ENCODE results near the gene SDK2. TPM values are rescaled to one million over a fixed set of nuclear protein-coding genes. Genes with fewer than 3 reads are reported as not detected.
A peak's percentile ranks its signal among the peaks of the same experiment; 100 is the strongest.

SDK2 gene
- total RNA-seq, 1 donor: under 0.01 TPM

- peaks cover 62% of the 10 kb centered on the region for H3K4me1 ChIP-seq (ENCODE audit: insufficient read depth, low read length)
- peak overlapping the region; percentile 98 for H3K4me2 ChIP-seq (ENCODE audit: insufficient read depth, low read length)
- H2AFZ ChIP-seq (ENCODE audit: low read length): no peak overlapping the region
- H3K36me3 ChIP-seq (ENCODE audit: insufficient read depth, low read length): no peaks in the 10 kb centered on the region
- peaks cover 79% of the 10 kb centered on the region for H3K79me2 ChIP-seq (ENCODE audit: insufficient read depth, low read length)
- no peaks in the 10 kb centered on the region for H3K27me3 ChIP-seq (ENCODE audit: insufficient read depth, low read length)
- H4K20me1 ChIP-seq (ENCODE audit: insufficient read depth, low read length): peaks cover 25% of the 10 kb centered on the region
- no peaks in the 10 kb centered on the region for H3K9me3 ChIP-seq (ENCODE audit: low read depth, low read length)
- no peak for DNase-seq (ENCODE audit: insufficient read length, low spot score, missing footprints)
- peak overlapping the region; percentile 69 for H3K4me3 ChIP-seq (ENCODE audit: insufficient read depth, low read length)
- H3K27ac ChIP-seq (ENCODE audit: low read depth, low read length): peak overlapping the region; percentile 94
- TF ChIP-seq, protein P1, sequence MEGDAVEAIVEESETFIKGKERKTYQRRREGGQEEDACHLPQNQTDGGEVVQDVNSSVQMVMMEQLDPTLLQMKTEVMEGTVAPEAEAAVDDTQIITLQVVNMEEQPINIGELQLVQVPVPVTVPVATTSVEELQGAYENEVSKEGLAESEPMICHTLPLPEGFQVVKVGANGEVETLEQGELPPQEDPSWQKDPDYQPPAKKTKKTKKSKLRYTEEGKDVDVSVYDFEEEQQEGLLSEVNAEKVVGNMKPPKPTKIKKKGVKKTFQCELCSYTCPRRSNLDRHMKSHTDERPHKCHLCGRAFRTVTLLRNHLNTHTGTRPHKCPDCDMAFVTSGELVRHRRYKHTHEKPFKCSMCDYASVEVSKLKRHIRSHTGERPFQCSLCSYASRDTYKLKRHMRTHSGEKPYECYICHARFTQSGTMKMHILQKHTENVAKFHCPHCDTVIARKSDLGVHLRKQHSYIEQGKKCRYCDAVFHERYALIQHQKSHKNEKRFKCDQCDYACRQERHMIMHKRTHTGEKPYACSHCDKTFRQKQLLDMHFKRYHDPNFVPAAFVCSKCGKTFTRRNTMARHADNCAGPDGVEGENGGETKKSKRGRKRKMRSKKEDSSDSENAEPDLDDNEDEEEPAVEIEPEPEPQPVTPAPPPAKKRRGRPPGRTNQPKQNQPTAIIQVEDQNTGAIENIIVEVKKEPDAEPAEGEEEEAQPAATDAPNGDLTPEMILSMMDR (IDR thresholded peaks at IDR 0.05; ENCODE audit: extremely low read depth, low read depth, low read length): no peak
Observed at GRCh38 chr17:73304438-73304837, 339.8 kb downstream of the SDK2 start.

- Histone ChIP-seq H3K27ac (ENCODE audit: low read depth, low read length) (no peak overlapping the region), H3K4me3 (ENCODE audit: insufficient read depth, low read length) (no peak overlapping the region), H3K79me2 (ENCODE audit: insufficient read depth, low read length) (peaks cover 78% of the 10 kb centered on the region), H2AFZ (ENCODE audit: low read length) (no peak overlapping the region), H4K20me1 (ENCODE audit: insufficient read depth, low read length) (peaks cover 29% of the 10 kb centered on the region), H3K27me3 (ENCODE audit: insufficient read depth, low read length) (no peaks in the 10 kb centered on the region), H3K9me3 (ENCODE audit: low read depth, low read length) (no peaks in the 10 kb centered on the region), H3K36me3 (ENCODE audit: insufficient read depth, low read length) (no peaks in the 10 kb centered on the region), H3K4me1 (ENCODE audit: insufficient read depth, low read length) (peaks cover 49% of the 10 kb centered on the region), H3K4me2 (ENCODE audit: insufficient read depth, low read length) (no peak overlapping the region)
- no peak for DNase-seq (ENCODE audit: insufficient read length, low spot score, missing footprints)
- TF ChIP-seq, protein P1 (IDR thresholded peaks at IDR 0.05; ENCODE audit: extremely low read depth, low read depth, low read length): no peak
Observed at GRCh38 chr17:73302189-73302588, 342.1 kb downstream of the SDK2 start.

GRCh38 chr17:73301369-73301768 lies 342.9 kb downstream of the SDK2 start:
- Histone ChIP-seq H3K27me3 (ENCODE audit: insufficient read depth, low read length) (no peaks in the 10 kb centered on the region), H3K4me1 (ENCODE audit: insufficient read depth, low read length) (peaks cover 40% of the 10 kb centered on the region), H3K36me3 (ENCODE audit: insufficient read depth, low read length) (no peaks in the 10 kb centered on the region), H3K27ac (ENCODE audit: low read depth, low read length) (no peak overlapping the region), H3K4me3 (ENCODE audit: insufficient read depth, low read length) (no peak overlapping the region), H3K9me3 (ENCODE audit: low read depth, low read length) (no peaks in the 10 kb centered on the region), H2AFZ (ENCODE audit: low read length) (no peak overlapping the region), H4K20me1 (ENCODE audit: insufficient read depth, low read length) (peaks cover 29% of the 10 kb centered on the region), H3K4me2 (ENCODE audit: insufficient read depth, low read length) (no peak overlapping the region), H3K79me2 (ENCODE audit: insufficient read depth, low read length) (peaks cover 72% of the 10 kb centered on the region)
- TF ChIP-seq, protein P1 (IDR thresholded peaks at IDR 0.05; ENCODE audit: extremely low read depth, low read depth, low read length): no peak
- no peak for DNase-seq (ENCODE audit: insufficient read length, low spot score, missing footprints)

DNA sequence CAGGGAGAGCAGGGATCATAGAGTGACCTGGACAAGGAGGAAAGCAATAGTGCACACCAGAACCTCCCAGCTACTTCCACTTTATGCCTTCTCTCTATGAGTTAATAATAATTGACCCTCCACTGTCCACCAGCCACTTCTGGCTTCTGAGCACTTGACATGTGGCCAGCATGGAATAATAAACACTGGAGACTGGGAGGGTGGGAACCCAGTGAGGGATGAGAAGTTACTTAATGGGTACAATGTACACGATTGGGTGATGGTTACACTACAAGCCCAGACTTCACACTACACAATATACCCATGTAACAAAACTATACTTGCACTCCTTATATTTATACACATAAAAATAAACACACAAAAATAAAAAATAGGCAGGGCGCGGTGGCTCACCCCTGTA lies 343.9 kb downstream of the SDK2 start:
- H4K20me1 ChIP-seq (ENCODE audit: insufficient read depth, low read length): peaks cover 29% of the 10 kb centered on the region

More for the DNA sequence above, 343.9 kb downstream of the SDK2 start:
- TF ChIP-seq, protein P1 (IDR thresholded peaks at IDR 0.05; ENCODE audit: extremely low read depth, low read depth, low read length): no peak
- H3K9me3 ChIP-seq (ENCODE audit: low read depth, low read length): no peaks in the 10 kb centered on the region
- H3K4me3 ChIP-seq (ENCODE audit: insufficient read depth, low read length): no peak overlapping the region
- H3K4me2 ChIP-seq (ENCODE audit: insufficient read depth, low read length): no peak overlapping the region
- H3K36me3 ChIP-seq (ENCODE audit: insufficient read depth, low read length): no peaks in the 10 kb centered on the region
- H3K27ac ChIP-seq (ENCODE audit: low read depth, low read length): no peak overlapping the region
- peaks cover 31% of the 10 kb centered on the region for H3K4me1 ChIP-seq (ENCODE audit: insufficient read depth, low read length)
- peaks cover 72% of the 10 kb centered on the region for H3K79me2 ChIP-seq (ENCODE audit: insufficient read depth, low read length)
- no peak overlapping the region for H2AFZ ChIP-seq (ENCODE audit: low read length)
- no peaks in the 10 kb centered on the region for H3K27me3 ChIP-seq (ENCODE audit: insufficient read depth, low read length)
- DNase-seq (ENCODE audit: insufficient read length, low spot score, missing footprints): no peak
